ENCODE measurements around the gene EIF3D.
"Not testable (repeated sequence)": the region's sequence is repeated elsewhere in the genome, so short reads cannot be mapped to it uniquely, and the experiment has no call there.

EIF3D gene

DNA sequence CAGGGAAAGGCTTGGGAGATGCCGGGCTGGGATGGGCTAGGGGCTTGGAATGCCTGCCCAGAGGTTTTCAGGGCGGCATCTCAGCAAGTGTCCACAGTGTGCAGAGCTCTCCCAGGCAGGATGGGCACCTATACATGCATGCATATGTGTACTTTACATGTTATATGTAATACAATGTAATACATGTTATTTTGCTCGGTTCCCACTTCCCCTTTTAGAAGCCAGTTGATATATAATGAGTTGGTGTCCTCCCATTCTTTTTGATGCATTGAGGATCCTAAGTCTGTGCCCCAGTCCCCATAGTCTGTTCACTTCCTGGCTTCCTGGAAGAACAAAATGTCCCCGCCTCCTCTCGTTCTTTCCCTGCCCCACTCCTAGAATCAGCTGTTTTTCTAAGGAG, 20.1 kb upstream of the EIF3D start:
- DNase-seq (ENCODE audit: low spot score) = no peak

DNA sequence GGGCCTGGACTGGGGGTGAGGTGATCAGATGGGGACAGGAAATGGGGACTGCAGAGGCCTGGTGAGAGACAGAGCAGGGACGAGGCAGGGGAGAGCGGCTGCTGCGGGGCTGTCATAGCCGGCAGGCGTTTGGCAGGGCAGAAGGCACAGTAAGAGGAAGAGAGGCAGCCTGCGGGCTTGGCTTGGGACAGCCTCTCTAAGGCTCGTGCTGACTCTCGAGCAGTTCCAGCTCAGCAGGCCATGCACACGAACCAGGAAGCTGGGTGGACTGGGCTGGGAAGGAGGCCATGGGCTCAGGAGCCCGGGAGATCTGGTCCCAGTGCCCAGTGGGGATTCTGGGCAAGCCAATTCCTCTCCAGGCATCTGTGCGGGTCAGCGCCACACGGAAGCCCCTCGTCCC, 19.6 kb upstream of the EIF3D start:
- no peak for DNase-seq (ENCODE audit: low spot score)

DNA sequence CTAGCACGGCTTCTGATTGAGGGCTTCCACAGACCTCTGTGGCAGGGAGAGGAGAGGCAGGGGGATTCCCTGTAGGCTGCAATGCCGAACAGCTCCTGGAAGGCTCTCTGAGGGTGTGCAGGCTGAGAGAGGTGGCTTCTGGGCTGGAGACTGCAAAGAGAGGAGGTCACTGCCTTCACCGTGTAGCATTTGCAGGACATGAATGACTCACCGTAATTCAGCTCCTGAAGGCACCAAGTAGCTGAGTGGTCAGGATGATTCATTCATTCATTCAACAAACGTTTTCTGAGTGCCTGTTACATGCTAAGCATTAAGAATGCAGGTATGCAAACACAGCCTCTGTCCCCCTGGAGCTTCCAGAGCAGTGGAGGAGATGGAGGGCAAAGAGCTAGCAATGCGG, 18.0 kb upstream of the EIF3D start:
- no peak for DNase-seq (ENCODE audit: low spot score)

DNA sequence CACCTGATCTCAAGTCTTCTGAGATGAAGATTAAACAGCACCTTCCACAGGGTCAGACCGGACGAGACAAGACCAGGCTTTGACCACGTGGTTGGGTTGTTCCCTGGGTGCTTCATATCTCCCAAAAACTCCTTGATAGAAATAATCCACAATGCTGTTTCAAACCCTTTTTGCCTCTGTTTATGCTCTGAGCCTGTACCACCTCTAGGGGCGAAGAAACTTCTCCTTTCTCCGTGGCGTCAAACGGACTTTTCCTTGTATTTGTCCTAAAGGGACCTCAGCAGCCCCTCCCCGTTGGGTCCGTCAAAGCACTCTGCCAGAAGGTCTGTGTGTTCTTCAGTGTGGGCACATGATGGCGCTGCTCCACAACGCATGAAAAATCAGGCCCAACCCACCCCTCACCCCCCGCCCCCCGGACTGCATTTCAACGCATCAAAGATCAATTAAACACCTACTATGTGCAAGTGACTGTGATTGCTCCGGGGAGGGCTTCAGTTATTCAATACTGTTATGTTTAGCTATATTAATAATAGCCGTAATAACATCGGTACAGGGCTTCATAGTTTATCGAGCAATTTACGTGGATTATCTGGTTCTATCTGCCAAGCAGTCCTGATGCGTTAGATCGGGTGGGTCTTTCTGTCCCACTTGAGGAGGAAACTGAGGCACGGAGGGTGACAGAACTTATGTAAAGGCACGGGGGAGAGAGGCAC, 17.3 kb upstream of the EIF3D start:
- peak; percentile 58 for DNase-seq (ENCODE audit: low spot score)

DNA sequence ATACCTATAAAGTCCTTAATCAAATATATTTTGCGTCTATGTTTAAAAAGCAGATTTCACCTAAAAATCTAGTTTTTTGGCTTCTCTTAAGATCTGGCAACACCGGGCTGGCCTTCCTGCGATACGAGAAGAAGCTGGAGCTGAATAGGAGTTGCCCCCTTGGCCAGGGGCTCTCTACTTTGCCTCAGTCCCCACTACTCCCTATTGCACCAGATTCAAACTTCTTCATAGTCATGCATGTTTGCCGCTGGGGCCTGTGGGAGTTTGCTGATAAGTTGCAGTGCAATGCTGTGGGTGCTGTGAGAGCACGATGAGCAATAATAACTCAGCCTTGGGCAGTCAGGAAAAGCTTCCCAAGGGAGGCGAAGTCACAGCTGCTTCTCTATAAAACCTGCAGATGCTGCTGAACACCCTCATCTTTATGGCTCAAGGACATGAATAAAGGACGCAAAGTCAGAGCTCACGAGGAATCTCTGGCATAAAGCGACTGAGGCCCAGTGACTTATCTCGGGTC, 15.2 kb upstream of the EIF3D start:
- DNase-seq (ENCODE audit: low spot score) = no peak

DNA sequence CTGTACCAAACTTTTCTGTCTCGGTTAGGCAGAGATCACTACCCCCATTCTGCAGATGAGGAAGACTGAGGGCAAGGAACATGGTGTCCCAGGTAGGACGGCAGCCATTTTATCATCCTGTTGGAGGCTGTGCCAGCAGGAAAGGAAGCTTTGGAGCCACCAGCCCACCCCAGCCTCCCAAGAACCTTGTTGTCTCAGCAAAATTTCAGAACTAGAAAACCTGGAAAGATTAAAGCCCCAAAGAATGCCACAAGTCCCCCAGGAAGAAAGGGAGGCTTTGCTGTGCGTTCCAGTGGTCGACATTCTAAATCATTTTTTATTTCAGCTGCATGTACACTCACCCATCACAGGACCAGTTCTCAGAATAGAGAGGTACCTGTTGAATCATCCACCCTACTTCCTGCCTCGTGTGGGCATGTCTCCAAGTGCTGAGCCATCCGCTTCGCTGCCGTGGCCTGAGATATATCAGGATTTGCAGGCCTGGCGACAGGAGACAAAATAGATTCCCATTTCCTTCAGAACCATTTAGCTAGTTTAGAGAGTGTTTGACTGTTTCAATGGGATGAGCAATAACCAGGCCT, 13.0 kb upstream of the EIF3D start:
- DNase-seq (ENCODE audit: low spot score) = no peak

DNA sequence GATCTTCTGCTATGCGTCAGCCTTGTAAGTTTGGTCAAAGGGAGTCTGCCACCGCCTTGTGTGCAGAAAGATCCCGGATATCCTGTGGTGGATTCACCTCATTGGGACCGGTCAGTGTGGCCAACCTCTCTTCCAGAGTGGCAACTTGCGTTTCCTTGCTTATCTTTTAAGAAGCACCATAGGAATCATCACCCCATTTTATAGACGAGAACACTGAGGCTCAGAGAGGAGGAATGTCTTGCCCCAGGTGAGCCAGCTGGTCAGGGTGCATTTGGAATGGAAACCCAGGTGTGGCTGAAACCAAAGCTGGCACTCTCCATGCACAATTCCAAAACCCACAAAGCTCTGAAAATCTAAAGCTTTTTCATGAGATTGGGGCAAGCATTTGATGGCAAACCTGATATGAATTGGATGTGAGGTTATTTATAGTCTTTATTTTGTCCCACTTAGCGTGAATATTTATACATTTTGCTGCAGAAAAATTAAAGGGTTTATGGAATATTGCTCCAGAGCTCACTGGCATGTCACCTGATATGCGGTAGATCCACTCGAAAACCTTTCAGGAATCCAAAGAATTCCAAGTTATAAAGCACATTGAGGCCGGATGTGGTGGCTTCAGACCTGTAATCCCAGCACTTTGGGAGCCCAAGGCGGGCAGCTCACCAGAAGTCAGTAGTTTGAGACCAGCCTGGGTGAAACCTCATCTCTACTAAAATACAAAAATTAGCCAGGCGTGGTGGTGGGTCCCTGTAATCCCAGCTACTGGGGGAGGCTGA, 12.1 kb upstream of the EIF3D start:
- no peak for DNase-seq (ENCODE audit: low spot score)

DNA sequence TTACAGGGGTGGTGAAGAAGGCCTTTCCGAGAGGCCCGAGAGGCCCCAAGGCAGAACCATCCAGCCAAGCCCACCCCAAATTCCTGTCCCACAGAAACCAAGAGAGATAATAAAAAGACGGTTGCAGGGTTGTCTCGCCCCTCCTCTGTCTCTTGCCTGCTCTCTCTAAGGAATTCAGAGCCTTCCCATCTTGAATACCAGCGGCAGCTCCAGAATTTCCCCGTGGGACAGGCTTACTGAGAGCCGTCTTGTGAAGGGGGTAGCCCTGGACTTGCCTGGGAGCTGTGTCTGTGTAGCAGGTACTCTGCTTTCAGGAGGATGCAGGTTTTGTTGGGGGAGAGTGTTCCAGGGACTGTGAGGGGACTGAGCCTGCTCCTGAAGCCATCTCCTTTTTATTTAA, 9.6 kb upstream of the EIF3D start:
- no peak for DNase-seq (ENCODE audit: low spot score)

DNA sequence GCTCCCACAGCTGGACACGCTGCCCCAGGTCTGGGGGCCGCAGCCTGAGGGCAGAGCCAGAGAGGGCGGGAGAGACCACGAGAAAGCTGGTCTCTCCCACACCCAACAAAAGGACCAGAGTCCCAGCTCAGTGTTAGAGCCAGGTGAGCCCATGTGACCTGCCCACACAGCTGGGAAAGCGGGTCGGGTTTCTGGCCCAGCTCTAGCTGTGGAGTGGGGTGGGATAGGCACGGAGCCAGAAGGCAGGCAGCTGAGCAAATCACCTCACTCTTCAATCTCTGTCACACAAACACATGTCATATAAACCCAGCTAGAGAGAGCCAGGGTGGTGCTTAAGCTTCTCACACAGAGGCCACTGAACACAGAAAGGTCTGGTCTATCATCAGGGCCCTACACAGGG, 7.8 kb upstream of the EIF3D start:
- DNase-seq (ENCODE audit: low spot score) = no peak

DNA sequence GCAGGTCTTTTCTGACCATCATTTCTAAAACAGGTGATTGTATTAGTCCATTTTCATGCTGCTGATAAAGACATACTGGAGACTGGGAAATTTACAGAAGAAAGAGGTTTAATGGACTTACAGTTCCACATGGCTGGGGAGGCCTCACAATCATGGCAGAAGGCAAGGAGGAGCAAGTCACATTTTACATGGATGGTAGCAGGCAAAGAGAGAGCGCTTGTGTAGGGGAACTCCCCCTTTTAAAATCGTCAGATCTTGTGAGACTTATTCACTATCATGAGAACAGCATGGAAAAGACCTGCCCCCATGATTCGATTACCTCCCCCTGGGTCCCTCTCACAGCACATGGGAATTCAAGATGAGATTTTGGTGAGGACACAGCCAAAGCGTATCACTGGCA, 4.4 kb upstream of the EIF3D start:
- not testable (repeated sequence) for DNase-seq (ENCODE audit: low spot score)

DNA sequence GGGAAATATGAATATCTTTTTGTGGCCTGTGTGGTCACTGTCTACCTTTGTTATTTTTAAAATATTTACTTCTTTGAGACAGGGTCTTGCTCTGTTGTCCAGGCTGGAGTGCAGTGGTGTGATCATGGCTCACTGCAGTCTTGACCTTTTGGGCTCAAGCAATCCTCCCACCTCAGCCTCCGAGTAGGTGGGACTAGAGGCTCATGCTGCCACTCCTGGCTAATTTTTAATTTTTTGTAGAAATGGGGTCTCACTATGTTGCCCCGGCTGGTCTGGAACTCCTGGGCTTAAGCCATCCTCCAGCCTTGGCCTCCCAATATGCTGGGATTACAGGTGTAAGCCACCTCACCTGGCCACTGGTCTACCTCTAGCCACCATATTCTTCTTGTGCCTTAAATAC, 3.5 kb upstream of the EIF3D start:
- no peak for DNase-seq (ENCODE audit: low spot score)

DNA sequence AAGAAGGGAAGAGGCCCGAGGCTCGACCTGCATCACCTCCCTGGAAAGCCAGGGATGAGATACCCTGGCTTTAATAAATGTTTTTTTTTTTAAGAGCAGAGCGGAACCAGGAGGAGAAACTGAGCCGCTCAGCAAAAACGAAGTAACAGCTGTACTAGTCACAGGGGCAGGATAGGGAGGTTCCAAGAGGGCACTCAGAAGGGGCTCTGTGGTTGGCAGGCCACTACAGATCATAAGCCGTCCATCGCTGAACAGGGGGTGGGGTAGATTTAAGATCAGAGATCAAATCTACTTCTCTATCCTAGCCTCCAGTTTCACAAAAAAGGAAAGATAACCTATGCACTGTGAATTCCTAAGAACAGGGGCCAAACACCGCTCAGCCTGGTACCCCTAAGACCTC, 625 bp downstream of the EIF3D start:
- DNase-seq (ENCODE audit: low spot score) = no peak

DNA sequence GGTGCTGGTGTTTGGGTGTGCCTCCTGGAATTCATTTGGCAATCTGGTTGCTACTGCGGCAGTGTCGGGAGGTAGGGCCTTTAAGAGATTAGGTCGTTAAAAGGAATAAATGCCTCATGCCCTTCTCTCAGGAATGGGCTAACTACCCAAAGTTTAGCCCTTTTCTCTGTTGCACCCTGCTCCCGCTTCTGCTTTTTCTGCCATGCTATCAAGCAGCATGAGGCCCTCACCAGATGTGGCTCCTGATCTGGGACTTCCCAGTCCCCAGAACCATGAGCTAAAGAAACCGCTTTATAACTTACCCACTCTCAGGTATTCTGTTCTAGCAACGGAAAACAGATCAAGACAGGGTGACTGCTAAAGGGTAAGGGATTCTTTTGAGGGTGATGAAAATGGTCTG, 6.3 kb downstream of the EIF3D start:
- no peak for DNase-seq (ENCODE audit: low spot score)

DNA sequence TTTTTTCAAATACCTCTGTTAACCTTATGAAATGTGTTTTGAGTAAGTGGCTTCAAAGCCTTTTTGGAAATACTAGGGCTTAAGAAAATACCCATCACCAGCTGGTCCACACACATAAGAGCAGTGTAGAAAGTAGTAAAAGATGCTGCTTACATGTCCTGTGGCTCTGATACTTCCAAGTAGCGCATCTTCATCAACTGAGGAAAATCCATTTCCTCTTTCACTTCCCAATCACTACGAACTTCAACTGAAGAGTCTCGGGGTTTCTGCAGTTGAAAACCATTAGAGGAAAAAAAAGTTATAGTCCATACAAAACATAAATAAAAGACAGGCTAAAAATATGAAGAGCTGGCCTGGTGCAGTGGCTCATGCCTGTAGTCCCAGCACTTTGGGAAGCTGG, 8.5 kb downstream of the EIF3D start:
- DNase-seq (ENCODE audit: low spot score) = no peak

DNA sequence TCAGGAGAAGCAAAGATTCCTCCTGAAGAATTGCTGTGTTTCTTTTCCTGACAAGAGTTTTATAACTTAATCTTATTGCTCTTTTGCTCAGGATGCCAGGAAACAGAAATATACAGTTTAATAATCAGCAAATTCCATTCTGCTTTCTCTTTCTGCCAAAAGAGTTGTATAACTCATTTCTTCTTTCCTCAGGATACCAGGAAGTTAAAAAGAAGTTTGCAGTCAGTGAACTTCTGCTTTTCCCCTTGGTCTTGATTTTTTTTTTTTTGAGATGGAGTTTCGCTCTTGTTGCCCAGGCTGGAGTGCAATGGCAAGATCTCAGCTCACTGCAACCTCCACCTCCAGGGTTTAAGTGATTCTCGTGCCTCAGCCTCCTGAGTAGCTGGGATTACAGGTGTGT, 9.1 kb downstream of the EIF3D start:
- DNase-seq (ENCODE audit: low spot score) = not testable (repeated sequence)

DNA sequence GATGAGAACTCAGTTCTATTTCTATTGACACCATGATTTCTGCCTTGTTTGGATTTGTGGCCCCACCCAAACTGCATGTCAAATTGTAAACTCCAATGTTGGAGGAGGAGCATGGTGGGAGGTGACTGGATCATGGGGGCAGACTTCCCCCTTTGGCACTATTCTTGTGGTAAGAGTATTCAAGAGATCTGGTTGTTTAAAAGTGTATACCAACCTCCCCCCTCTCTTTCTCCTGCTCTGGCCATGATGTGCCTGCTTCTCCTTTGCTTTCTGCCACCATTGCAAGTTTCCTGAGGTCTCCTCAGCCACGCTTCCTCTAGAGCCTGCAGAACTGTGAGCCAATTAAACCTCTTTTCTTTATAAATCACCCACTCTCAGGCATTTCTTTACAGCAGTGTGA, 14.2 kb downstream of the EIF3D start:
- DNase-seq (ENCODE audit: low spot score) = no peak

DNA sequence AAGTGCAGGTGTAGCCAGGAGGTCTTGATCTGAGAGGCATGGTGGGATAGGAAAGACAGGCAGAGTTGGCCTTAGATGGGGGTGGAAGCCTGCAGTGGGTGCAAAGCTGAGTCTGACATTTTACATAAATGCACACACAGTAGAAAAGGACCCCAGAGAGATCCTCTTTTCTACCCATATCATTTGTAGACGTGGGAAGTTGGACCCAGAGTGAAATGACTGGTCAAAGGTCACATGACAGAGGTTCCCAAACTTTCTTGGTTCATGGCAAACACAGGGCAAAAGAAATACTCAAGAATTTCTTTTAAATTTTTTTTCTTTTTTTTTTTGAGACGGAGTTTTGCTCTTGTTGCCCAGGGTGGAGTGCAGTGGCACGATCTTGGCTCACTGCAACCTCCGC, 16.0 kb downstream of the EIF3D start:
- no peak for DNase-seq (ENCODE audit: low spot score)

DNA sequence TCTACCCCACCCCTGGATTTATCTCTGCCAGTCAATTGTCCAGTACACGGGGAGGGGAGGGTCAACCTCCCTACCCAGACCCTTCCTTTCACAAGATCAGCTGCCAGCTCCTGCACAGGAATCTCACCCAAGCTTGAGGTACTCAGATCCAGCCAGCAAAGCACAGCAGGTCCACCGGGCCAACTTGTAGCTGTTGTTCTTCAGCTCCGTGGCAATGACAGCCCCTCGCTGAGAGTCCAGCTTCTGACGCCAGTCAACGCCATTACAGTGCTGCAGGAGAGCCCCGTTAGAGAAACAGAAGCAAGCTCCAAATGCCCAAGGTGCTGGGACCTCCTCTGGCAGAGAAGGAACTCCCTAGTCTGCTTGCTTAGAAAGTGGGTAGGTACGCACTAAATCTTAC, 16.6 kb downstream of the EIF3D start:
- no peak for DNase-seq (ENCODE audit: low spot score)

DNA sequence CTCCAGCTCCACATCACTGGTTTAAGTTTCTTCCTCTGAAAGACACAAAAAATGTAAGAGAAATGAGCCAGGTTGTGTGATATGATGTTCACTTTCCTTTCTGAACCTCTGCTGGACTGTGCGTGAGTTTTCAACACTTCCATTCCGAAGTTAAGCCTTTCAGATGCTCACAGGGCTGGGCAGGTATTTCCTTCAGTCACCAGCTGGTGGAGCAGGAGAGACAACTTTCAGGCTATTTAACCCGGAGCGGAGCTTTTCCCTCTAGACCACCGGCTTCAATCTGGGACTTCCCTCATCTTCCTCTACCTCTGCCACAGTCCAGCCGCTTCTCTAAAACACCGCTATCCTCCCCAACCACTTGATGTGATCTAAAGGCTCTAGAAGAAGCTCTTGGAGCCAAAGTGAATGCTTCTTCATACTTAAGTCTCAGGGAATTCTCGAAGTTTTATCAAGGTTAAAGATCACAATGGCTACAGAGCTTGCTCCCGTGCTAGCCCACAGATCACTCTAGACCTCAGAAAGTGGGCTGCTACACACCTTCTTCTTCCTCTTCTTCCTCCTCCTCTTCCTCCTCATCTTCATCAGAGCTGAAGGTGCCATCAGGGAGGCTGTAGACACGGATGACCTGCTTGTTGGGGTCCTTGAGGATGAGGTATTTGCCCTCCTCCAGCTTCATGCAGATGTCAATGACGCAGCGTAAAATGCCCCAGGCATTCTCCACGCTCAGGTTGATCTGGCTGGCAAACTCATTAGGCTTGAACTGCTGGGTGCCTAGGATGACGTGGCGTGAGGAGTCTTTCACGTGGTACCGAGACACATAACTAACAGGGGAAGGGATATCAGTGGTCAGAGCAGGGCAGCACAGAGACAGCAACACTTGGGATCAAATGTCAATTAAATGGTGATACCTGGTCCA, 17.7 kb downstream of the EIF3D start:
- peak; percentile 58 for DNase-seq (ENCODE audit: low spot score)

DNA sequence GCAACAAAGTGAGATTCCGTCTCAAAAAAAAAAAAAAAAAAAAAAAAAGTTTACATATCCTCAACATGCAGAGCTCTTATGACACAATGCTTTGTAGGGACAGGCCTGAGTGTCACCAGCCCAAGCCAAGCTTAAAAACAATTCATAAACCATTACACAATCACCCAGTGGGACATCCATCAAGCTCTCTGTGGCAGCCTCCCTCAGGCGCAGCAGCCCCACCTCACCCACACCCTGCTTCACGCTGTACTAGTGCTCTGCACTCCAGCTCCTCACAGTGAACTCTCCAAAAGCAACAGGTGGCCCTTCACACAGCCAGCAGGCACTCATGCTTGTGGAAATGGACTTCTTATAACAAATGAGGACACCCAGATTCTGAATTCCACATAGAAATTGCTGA, 18.6 kb downstream of the EIF3D start:
- no peak for DNase-seq (ENCODE audit: low spot score)

DNA sequence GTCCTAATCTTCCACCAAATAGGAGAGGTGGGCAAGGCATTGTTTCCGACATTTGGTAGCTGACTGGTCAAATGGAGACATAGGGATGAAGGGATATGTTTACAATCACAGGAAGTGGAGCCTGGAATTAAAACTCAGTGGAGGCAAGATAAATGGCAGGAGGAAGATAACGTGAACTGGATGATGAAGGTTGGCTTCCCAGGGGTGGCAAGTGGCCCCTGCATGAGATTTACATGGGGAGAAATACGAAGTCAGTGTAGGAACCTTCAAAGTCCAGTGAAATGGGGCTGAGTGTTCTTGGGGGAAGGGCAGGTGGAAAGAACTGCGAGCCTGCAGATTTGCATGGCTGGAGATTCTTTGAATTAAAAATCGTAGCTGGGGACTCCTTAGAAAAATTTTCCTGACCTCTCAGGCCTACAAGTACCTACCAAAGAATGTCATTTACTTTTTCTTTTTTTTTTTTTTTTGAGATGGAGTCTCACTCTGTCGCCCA, 21.4 kb downstream of the EIF3D start:
- DNase-seq (ENCODE audit: low spot score) = no peak

All from SK-N-DZ (cell line).